HG03457 (cell line): ENCODE results near the gene TMEM165.

Source experiments
- ATAC-seq: cut with Tn5 transposase; IDR thresholded peaks from one replicate; pipeline ENCODE4 v1.9.1; 2021; ENCODE audit warnings: moderate number of reproducible peaks; ENCODE audit not compliant: unreplicated experiment

Gene TMEM165

GRCh38 chr4:55447831-55448230, 52.1 kb downstream of the TMEM165 start:
- no peak for ATAC-seq

DNA sequence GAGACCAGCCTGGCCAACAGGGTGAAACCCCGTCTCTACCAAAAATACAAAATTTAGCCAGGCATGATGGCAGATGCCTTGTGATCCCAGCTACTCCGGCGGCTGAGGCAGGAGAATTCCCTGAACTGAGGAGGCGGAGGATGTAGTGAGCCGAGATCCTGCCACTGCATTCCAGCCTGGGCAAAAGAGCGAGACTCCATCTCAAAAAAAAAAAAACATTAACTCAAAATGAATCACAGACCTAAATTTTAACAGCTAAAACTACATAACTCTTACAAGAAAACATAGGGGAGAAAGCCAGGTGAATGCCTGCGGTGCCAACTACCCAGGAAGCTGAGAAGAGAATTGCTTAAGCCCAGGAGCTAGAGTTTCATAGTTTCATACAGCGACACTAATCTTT, 54.8 kb downstream of the TMEM165 start:
- no peak for ATAC-seq

- no peak for ATAC-seq
Measured at GRCh38 chr4:55458164-55458563, 62.4 kb downstream of the TMEM165 start.

DNA sequence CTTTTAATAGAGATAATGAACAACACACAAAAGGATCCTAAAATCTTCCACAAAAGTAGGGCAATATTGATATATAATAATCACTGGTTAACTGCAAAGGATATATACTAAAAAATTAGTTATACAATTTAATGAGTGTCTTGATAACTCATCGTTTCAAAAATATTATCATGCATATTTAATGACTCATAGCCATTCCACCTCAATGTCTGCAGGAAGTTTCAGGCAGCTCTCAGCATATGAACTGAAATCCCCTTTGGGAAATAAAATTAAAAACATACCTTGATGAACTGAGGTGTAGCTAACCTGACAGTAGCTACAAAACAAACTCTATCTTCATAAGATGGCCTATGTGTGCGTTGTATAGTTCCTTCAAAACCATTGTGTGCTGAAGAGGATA, 62.9 kb downstream of the TMEM165 start:
- no peak for ATAC-seq

DNA sequence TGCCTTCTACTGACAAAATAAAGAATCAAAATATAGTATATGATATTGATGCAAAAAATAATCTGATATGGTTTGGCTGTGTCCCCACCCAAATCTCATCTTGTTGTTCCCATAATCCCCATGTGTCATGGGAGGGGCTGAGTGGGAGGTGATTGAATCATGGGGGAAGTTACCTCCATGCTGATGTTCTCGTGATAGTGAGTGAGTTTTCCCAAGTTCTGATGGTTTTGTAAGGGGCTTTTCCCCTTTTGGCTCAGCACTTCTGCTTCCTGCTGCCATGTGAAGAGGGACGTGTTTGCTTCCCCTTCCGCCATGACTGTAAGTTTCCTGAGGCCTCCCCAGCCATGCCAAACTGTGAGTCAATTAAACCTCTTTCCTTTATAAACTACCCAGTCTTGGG, 70.2 kb downstream of the TMEM165 start:
- no peak for ATAC-seq

GRCh38 chr4:55468724-55469123, 73.0 kb downstream of the TMEM165 start:
- no peak for ATAC-seq

DNA sequence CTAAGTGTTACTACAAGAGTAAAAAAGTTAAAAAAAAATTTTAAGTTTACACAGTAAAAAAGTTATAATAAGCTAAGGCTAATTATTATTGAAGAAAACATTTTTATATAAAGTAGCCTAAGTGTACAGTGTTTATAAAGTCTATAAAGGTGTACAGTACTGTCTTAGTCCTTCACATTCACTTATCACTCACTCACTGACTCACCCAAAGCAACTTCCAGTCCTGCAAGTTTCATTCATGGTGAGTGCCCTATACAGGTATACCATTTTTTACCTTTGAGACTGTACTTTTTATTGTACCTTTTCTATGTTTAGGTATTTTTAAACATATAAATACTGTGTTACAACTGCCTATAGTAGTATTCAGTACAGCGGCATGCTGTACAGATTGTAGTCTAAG, 74.2 kb downstream of the TMEM165 start:
- no peak for ATAC-seq
